H9 (cell line): ENCODE results near the gene RABGAP1. TPM values are rescaled to one million over a fixed set of nuclear protein-coding genes. Genes with fewer than 3 reads are reported as not detected.

Source experiments
- DNase-seq: peaks from one replicate; pipeline ENCODE4 v3.0.0-alpha.2; 2017
- H2AFZ ChIP-seq: one replicate; pipeline ENCODE4 v1.6.1; 2013; ENCODE audit warnings: mild to moderate bottlenecking, low read length, control low read depth, moderate library complexity
- H2AK5ac ChIP-seq: 2 replicates; pipeline ENCODE4 v1.6.1; 2013; ENCODE audit warnings: low read length, control low read depth, mixed read lengths; ENCODE audit not compliant: insufficient read length
- H2BK120ac ChIP-seq: one replicate; pipeline ENCODE4 v1.6.1; 2013; ENCODE audit warnings: low read depth, mild to moderate bottlenecking, low read length, control low read depth, inconsistent platforms; ENCODE audit not compliant: poor library complexity, severe bottlenecking
- H2BK12ac ChIP-seq: 2 replicates; pipeline ENCODE4 v1.6.1; 2013; ENCODE audit warnings: low read length, control low read depth, mixed read lengths, low read depth; ENCODE audit not compliant: insufficient read length
- H2BK15ac ChIP-seq: 2 replicates; pipeline ENCODE4 v1.6.1; 2013; ENCODE audit warnings: low read depth, low read length, control low read depth
- H2BK20ac ChIP-seq: one replicate; pipeline ENCODE4 v1.6.1; 2013; ENCODE audit warnings: low read depth, mild to moderate bottlenecking, low read length, control low read depth, inconsistent platforms; ENCODE audit not compliant: poor library complexity, severe bottlenecking
- H2BK5ac ChIP-seq: 2 replicates; pipeline ENCODE4 v1.6.1; 2013; ENCODE audit warnings: low read length, control low read depth, mixed read lengths; ENCODE audit not compliant: insufficient read length
- H3K14ac ChIP-seq: 2 replicates; pipeline ENCODE4 v1.6.1; 2013; ENCODE audit warnings: low read length, control low read depth; ENCODE audit not compliant: insufficient read depth
- H3K18ac ChIP-seq: 2 replicates; pipeline ENCODE4 v1.6.1; 2013; ENCODE audit warnings: low read depth, mild to moderate bottlenecking, mixed read lengths, low read length, control low read depth; ENCODE audit not compliant: insufficient read length
- H3K23ac ChIP-seq: 2 replicates; pipeline ENCODE4 v1.6.1; 2013; ENCODE audit warnings: low read length, control low read depth, mixed read lengths, low read depth; ENCODE audit not compliant: insufficient read length
- H3K23me2 ChIP-seq: 2 replicates; pipeline ENCODE4 v1.6.1; 2013; ENCODE audit warnings: low read depth, mild to moderate bottlenecking, mixed read lengths, low read length, control low read depth; ENCODE audit not compliant: insufficient read length, poor library complexity, severe bottlenecking
- H3K27ac ChIP-seq: 2 replicates; pipeline ENCODE4 v1.5.1; 2013; ENCODE audit warnings: low read length, control low read depth, mixed read lengths, low read depth; ENCODE audit not compliant: insufficient read length
- H3K27me3 ChIP-seq: 2 replicates; pipeline ENCODE4 v1.6.1; 2013; ENCODE audit warnings: low read length, control low read depth, inconsistent platforms; ENCODE audit not compliant: insufficient read depth
- H3K4ac ChIP-seq: 2 replicates; pipeline ENCODE4 v1.6.1; 2013; ENCODE audit warnings: low read depth, mild to moderate bottlenecking, control low read depth, inconsistent platforms, low read length, moderate library complexity
- H3K4me1 ChIP-seq: 2 replicates; pipeline ENCODE4 v1.6.1; 2013; ENCODE audit warnings: low read length, control low read depth, inconsistent platforms; ENCODE audit not compliant: insufficient read depth
- H3K4me2 ChIP-seq: 2 replicates; pipeline ENCODE4 v1.6.1; 2013; ENCODE audit warnings: low read length, control low read depth, mixed read lengths; ENCODE audit not compliant: insufficient read length, insufficient read depth
- H3K56ac ChIP-seq: 2 replicates; pipeline ENCODE4 v1.6.1; 2013; ENCODE audit warnings: low read depth, mild to moderate bottlenecking, mixed read lengths, low read length, control low read depth; ENCODE audit not compliant: insufficient read length
- H3K79me1 ChIP-seq: 2 replicates; pipeline ENCODE4 v1.6.1; 2013; ENCODE audit warnings: low read depth, mild to moderate bottlenecking, moderate library complexity, low read length, control low read depth, inconsistent platforms; ENCODE audit not compliant: insufficient read depth, poor library complexity, severe bottlenecking
- H3K79me2 ChIP-seq: 2 replicates; pipeline ENCODE4 v1.6.1; 2013; ENCODE audit warnings: low read length, control low read depth, inconsistent platforms; ENCODE audit not compliant: insufficient read depth
- H3K9ac ChIP-seq: 2 replicates; pipeline ENCODE4 v1.6.1; 2013; ENCODE audit warnings: low read length, control low read depth, mixed read lengths; ENCODE audit not compliant: insufficient read length; ENCODE audit errors: extremely low read depth
- H3K9me3 ChIP-seq: one replicate; pipeline ENCODE4 v1.6.1; 2013; ENCODE audit warnings: low read depth, low read length, inconsistent platforms; ENCODE audit not compliant: control insufficient read depth
- H3T11ph ChIP-seq: one replicate; pipeline ENCODE4 v1.6.1; 2013; ENCODE audit warnings: mild to moderate bottlenecking, low read length, control low read depth, inconsistent platforms
- H4K20me1 ChIP-seq: one replicate; pipeline ENCODE4 v1.6.1; 2013; ENCODE audit not compliant: control insufficient read depth, insufficient read length, insufficient read depth
- H4K5ac ChIP-seq: 2 replicates; pipeline ENCODE4 v1.6.1; 2013; ENCODE audit warnings: low read depth, mild to moderate bottlenecking, mixed read lengths, low read length, control low read depth; ENCODE audit not compliant: insufficient read length
- H4K8ac ChIP-seq: replicated peaks from 2 replicates; pipeline ENCODE4 v1.6.1; 2013; ENCODE audit warnings: low read length, control low read depth, mixed read lengths, low read depth; ENCODE audit not compliant: insufficient read length
- H4K91ac ChIP-seq: 2 replicates; pipeline ENCODE4 v1.6.1; 2013; ENCODE audit warnings: low read depth, mild to moderate bottlenecking, moderate library complexity, mixed read lengths, low read length, control low read depth; ENCODE audit not compliant: insufficient read length
- H3K27ac Mint-ChIP-seq, 3 experiments: 2 replicates in 2 of 3; 3 replicates in 1 of 3; pipeline ENCODE4 v1.8.0; 2020 to 2021; ENCODE audit warnings: mixed read lengths in 3 of 3, mild to moderate bottlenecking in 1 of 3, moderate library complexity in 1 of 3
- H3K27me3 Mint-ChIP-seq: 2 replicates; pipeline ENCODE4 v1.8.0; 2021; ENCODE audit warnings: low read depth, mild to moderate bottlenecking, moderate library complexity, mixed read lengths
- H3K36me3 Mint-ChIP-seq, 3 experiments: 2 replicates in 2 of 3; 3 replicates in 1 of 3; pipeline ENCODE4 v1.8.0; 2020 to 2021; ENCODE audit warnings: low read depth in 3 of 3, mixed read lengths in 3 of 3; ENCODE audit not compliant: insufficient read depth in 1 of 3
- H3K4me1 Mint-ChIP-seq, 2 experiments: 2 replicates each; pipeline ENCODE4 v1.8.0; 2020; ENCODE audit warnings: mixed read lengths in 2 of 2
- H3K4me3 Mint-ChIP-seq, 2 experiments: 2 replicates in 1 of 2; 3 replicates in 1 of 2; pipeline ENCODE4 v1.8.0; 2020 to 2021; ENCODE audit warnings: mild to moderate bottlenecking in 2 of 2, mixed read lengths in 2 of 2, moderate library complexity in 1 of 2
- H3K9me3 Mint-ChIP-seq, 2 experiments: 2 replicates in 1 of 2; 3 replicates in 1 of 2; pipeline ENCODE4 v1.8.0; 2020; ENCODE audit warnings: mild to moderate bottlenecking in 2 of 2, mixed read lengths in 2 of 2, moderate library complexity in 1 of 2
- CTCF ChIP-seq: fragments of 200-600 bp; sonication (generic); conservative IDR thresholded peaks from 3 replicates; pipeline ENCODE4 v1.8.0; 2021; ENCODE audit warnings: antibody characterized with exemption, mild to moderate bottlenecking
- WGBS: extraction: QIAGEN DNeasy Blood & Tissue Kit; methylation state at CpG from one replicate; pipeline ENCODE4 v1.1.7; 2013; ENCODE audit warnings: missing lambda C conversion rate, low lambda C conversion rate, mixed read lengths; ENCODE audit not compliant: insufficient read length; ENCODE audit errors: extremely low coverage; 5-methylcytosine and 5-hydroxymethylcytosine counted together
- total RNA-seq: library from RNA; stranded (reverse); gene quantifications from 2 replicates; pipeline ENCODE4 v1.2.1, GENCODE V29; 2021

Gene RABGAP1
- total RNA-seq, 1 experiment from 2014 or later = 31.6 TPM

- no peaks in the 10 kb centered on the region for H3K27me3 Mint-ChIP-seq
- Histone ChIP-seq H4K91ac (no peak overlapping the region), H3K79me1 (no peaks in the 10 kb centered on the region), H2BK5ac (no peak overlapping the region), H2BK120ac (no peak overlapping the region), H3K9me3 (no peaks in the 10 kb centered on the region), H3K18ac (no peak overlapping the region), H3K4ac (no peak overlapping the region), H2BK15ac (no peak overlapping the region), H3K23ac (no peak overlapping the region), H3K14ac (no peak overlapping the region), H3K56ac (no peak overlapping the region), H3K79me2 (no peaks in the 10 kb centered on the region), H3K27me3 (no peaks in the 10 kb centered on the region), H4K8ac (no peak overlapping the region), H3K4me2 (no peak overlapping the region), H3K9ac (no peak overlapping the region), H3K4me1 (no peaks in the 10 kb centered on the region), H3T11ph (no peak overlapping the region), H3K27ac (no peak overlapping the region), H2BK12ac (no peak overlapping the region), H2AFZ (no peak overlapping the region), H2BK20ac (no peak overlapping the region), H4K20me1 (no peaks in the 10 kb centered on the region), H3K23me2 (no peaks in the 10 kb centered on the region), H4K5ac (no peak overlapping the region), H2AK5ac (no peak overlapping the region)
- H3K4me3 Mint-ChIP-seq = no peak overlapping the region
- peaks cover 5 to 6% of the 10 kb centered on the region in 2 experiments for H3K4me1 Mint-ChIP-seq
- H3K36me3 Mint-ChIP-seq = peaks cover 14 to 31% (median 26%) of the 10 kb centered on the region in 3 experiments; a peak in 6 of 7 replicates
- DNase-seq = no peak
- H3K27ac Mint-ChIP-seq = no peak overlapping the region
- no CpG with 5 or more reads among the region's 1 CpG for WGBS
- H3K9me3 Mint-ChIP-seq = no peaks in the 10 kb centered on the region
- TF ChIP-seq CTCF = no peak
Observed at GRCh38 chr9:123058834-123059233, 118.0 kb downstream of the RABGAP1 start.
